ENCODE measurements around the gene CENPL.
"Not testable (repeated sequence)": the region's sequence is repeated elsewhere in the genome, so short reads cannot be mapped to it uniquely, and the experiment has no call there.

Gene CENPL

DNA sequence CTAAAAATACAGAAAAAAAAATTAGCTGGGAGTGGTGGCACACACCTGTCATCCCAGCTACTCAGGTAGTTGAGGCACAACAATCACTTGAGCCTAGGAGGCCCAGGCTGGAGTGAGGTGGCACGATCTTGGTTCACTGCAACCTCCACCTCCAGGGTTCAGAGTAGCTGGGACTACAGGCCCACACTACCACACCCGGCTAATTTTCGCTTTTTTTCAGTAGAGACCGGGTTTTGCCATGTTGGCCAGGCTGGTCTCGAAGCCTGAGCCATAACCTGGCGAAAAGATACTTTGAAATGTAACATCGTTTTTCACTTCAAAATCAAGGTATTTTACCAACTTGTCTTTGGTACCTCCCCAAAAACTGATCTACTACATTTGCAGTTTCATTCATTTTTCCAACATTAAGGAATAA, 37.1 kb upstream of the CENPL start:
- Histone ChIP-seq H4K8ac (ENCODE audit: low read length) (no peak overlapping the region), H3K27me3 (ENCODE audit: control insufficient read depth in 1 of 2, insufficient read depth in 1 of 2, low read length in 2 of 2) (no peaks in the 10 kb centered on the region), H3K23ac (ENCODE audit: low read length in 2 of 2) (no peak overlapping the region), H2BK5ac (ENCODE audit: low read depth, low read length, poor library complexity, severe bottlenecking) (no peak overlapping the region), H3K4me1 (ENCODE audit: control insufficient read depth, insufficient read depth, low read depth, low read length) (no peaks in the 10 kb centered on the region), H3K9ac (ENCODE audit: low read length) (no peak overlapping the region), H3K18ac (ENCODE audit: low read depth in 1 of 2, low read length in 2 of 2) (no peak overlapping the region), H2AK5ac (ENCODE audit: low read length, severe bottlenecking) (no peak overlapping the region), H2BK15ac (ENCODE audit: low read depth, poor library complexity, severe bottlenecking) (no peak overlapping the region), H3K4me3 (ENCODE audit: insufficient read depth in 1 of 2, low read depth in 1 of 2, low read length in 2 of 2) (no peak overlapping the region), H2BK12ac (ENCODE audit: low read length in 2 of 2) (no peak overlapping the region), H2AFZ (ENCODE audit: low read depth, low read length) (no peak overlapping the region), H3K14ac (ENCODE audit: low read length in 2 of 2) (no peak overlapping the region), H3K4me2 (ENCODE audit: low read length, poor library complexity, severe bottlenecking) (no peak overlapping the region), H3K79me1 (replicated peaks; ENCODE audit: low read length, poor library complexity, severe bottlenecking) (peaks cover 2% of the 10 kb centered on the region), H3K9me3 (ENCODE audit: control insufficient read depth, low read length) (no peaks in the 10 kb centered on the region), H3K27ac (ENCODE audit: low read length, poor library complexity, severe bottlenecking) (no peak overlapping the region), H3K4ac (ENCODE audit: low read depth in 1 of 2, low read length in 2 of 2) (no peak overlapping the region), H4K91ac (ENCODE audit: low read length) (no peak overlapping the region), H2BK120ac (ENCODE audit: low read depth, low read length) (no peak overlapping the region), H3K36me3 (ENCODE audit: control insufficient read depth in 1 of 2, insufficient read depth in 2 of 2, low read depth in 1 of 2, low read length in 2 of 2) (peaks cover 19 to 84% of the 10 kb centered on the region in 2 experiments)
- WGBS: 84% methylated on average over 7 of the region's 7 CpGs
- no peak for DNase-seq

DNA sequence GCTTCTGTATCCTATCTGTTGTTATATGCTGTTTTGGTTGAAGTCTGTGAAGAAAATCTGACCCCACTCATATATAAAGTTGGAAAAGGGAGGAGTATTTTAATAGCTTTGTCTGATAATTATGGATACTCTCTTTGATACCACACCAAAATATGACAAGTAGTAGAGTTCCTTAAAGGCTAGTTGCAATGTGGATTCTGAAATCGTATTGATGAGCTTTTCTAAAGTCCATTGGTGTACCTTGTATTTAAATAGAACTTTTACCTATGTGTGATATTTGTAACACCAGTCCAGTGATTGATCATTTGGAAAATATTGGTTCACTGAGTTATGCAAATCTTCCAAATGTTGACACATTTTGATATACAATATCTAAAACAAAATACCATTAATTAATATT, 35.4 kb upstream of the CENPL start:
- H3K4me3 ChIP-seq (ENCODE audit: insufficient read depth in 1 of 2, low read depth in 1 of 2, low read length in 2 of 2): no peak overlapping the region
- H3K4me2 ChIP-seq (ENCODE audit: low read length, poor library complexity, severe bottlenecking): no peak overlapping the region
- H4K91ac ChIP-seq (ENCODE audit: low read length): no peak overlapping the region
- H3K27me3 ChIP-seq (ENCODE audit: control insufficient read depth in 1 of 2, insufficient read depth in 1 of 2, low read length in 2 of 2): no peaks in the 10 kb centered on the region
- no peak overlapping the region for H2BK120ac ChIP-seq (ENCODE audit: low read depth, low read length)
- no peak overlapping the region for H2AK5ac ChIP-seq (ENCODE audit: low read length, severe bottlenecking)
- no CpG with 5 or more reads among the region's 1 CpG for WGBS
- H3K36me3 ChIP-seq (ENCODE audit: control insufficient read depth in 1 of 2, insufficient read depth in 2 of 2, low read depth in 1 of 2, low read length in 2 of 2): peaks cover 24 to 82% of the 10 kb centered on the region in 2 experiments
- H2BK12ac ChIP-seq (ENCODE audit: low read length in 2 of 2): no peak overlapping the region
- H3K4ac ChIP-seq (ENCODE audit: low read depth in 1 of 2, low read length in 2 of 2): no peak overlapping the region
- H2AFZ ChIP-seq (ENCODE audit: low read depth, low read length): no peak overlapping the region
- H2BK15ac ChIP-seq (ENCODE audit: low read depth, poor library complexity, severe bottlenecking): no peak overlapping the region
- H3K18ac ChIP-seq (ENCODE audit: low read depth in 1 of 2, low read length in 2 of 2): no peak overlapping the region
- no peak overlapping the region for H4K8ac ChIP-seq (ENCODE audit: low read length)
- no peaks in the 10 kb centered on the region for H3K4me1 ChIP-seq (ENCODE audit: control insufficient read depth, insufficient read depth, low read depth, low read length)
- no peaks in the 10 kb centered on the region for H3K9me3 ChIP-seq (ENCODE audit: control insufficient read depth, low read length)
- no peak overlapping the region for H3K27ac ChIP-seq (ENCODE audit: low read length, poor library complexity, severe bottlenecking)
- H3K9ac ChIP-seq (ENCODE audit: low read length): no peak overlapping the region
- H3K79me1 ChIP-seq (replicated peaks; ENCODE audit: low read length, poor library complexity, severe bottlenecking): peaks cover 2% of the 10 kb centered on the region
- no peak overlapping the region for H3K23ac ChIP-seq (ENCODE audit: low read length in 2 of 2)
- H3K14ac ChIP-seq (ENCODE audit: low read length in 2 of 2): no peak overlapping the region
- H2BK5ac ChIP-seq (ENCODE audit: low read depth, low read length, poor library complexity, severe bottlenecking): no peak overlapping the region
- DNase-seq: no peak

GRCh38 chr1:173859547-173859946, 34.9 kb upstream of the CENPL start:
- H3K9me3 ChIP-seq (ENCODE audit: control insufficient read depth, low read length); DNase-seq; H3K27me3 ChIP-seq (ENCODE audit: control insufficient read depth in 1 of 2, insufficient read depth in 1 of 2, low read length in 2 of 2); H3K4ac ChIP-seq (ENCODE audit: low read depth in 1 of 2, low read length in 2 of 2); H3K9ac ChIP-seq (ENCODE audit: low read length); H3K14ac ChIP-seq (ENCODE audit: low read length in 2 of 2); H4K8ac ChIP-seq (ENCODE audit: low read length); H4K91ac ChIP-seq (ENCODE audit: low read length); H2BK120ac ChIP-seq (ENCODE audit: low read depth, low read length); H3K79me1 ChIP-seq (replicated peaks; ENCODE audit: low read length, poor library complexity, severe bottlenecking); H3K4me1 ChIP-seq (ENCODE audit: control insufficient read depth, insufficient read depth, low read depth, low read length); H3K23ac ChIP-seq (ENCODE audit: low read length in 2 of 2); H2BK12ac ChIP-seq (ENCODE audit: low read length in 2 of 2); H2BK15ac ChIP-seq (ENCODE audit: low read depth, poor library complexity, severe bottlenecking); H3K4me3 ChIP-seq (ENCODE audit: insufficient read depth in 1 of 2, low read depth in 1 of 2, low read length in 2 of 2); H2AK5ac ChIP-seq (ENCODE audit: low read length, severe bottlenecking); H2BK5ac ChIP-seq (ENCODE audit: low read depth, low read length, poor library complexity, severe bottlenecking); H3K18ac ChIP-seq (ENCODE audit: low read depth in 1 of 2, low read length in 2 of 2); H3K27ac ChIP-seq (ENCODE audit: low read length, poor library complexity, severe bottlenecking); H3K4me2 ChIP-seq (ENCODE audit: low read length, poor library complexity, severe bottlenecking); H2AFZ ChIP-seq (ENCODE audit: low read depth, low read length): not testable (repeated sequence)
- 100% methylated on average over 2 of the region's 5 CpGs for WGBS
- peaks cover 21 to 80% of the 10 kb centered on the region in 2 experiments for H3K36me3 ChIP-seq (ENCODE audit: control insufficient read depth in 1 of 2, insufficient read depth in 2 of 2, low read depth in 1 of 2, low read length in 2 of 2)

GRCh38 chr1:173857363-173857917, 32.8 kb upstream of the CENPL start:
- H4K8ac ChIP-seq (ENCODE audit: low read length): no peak overlapping the region
- no peak overlapping the region for H4K91ac ChIP-seq (ENCODE audit: low read length)
- H3K27ac ChIP-seq (ENCODE audit: low read length, poor library complexity, severe bottlenecking): no peak overlapping the region
- peaks cover 2% of the 10 kb centered on the region for H3K4me1 ChIP-seq (ENCODE audit: control insufficient read depth, insufficient read depth, low read depth, low read length)
- no peak overlapping the region for H2AFZ ChIP-seq (ENCODE audit: low read depth, low read length)
- H3K23ac ChIP-seq (ENCODE audit: low read length in 2 of 2): no peak overlapping the region
- H3K79me1 ChIP-seq (replicated peaks; ENCODE audit: low read length, poor library complexity, severe bottlenecking): peaks cover 2% of the 10 kb centered on the region
- no peak overlapping the region for H3K4me3 ChIP-seq (ENCODE audit: insufficient read depth in 1 of 2, low read depth in 1 of 2, low read length in 2 of 2)
- H3K36me3 ChIP-seq (ENCODE audit: control insufficient read depth in 1 of 2, insufficient read depth in 2 of 2, low read depth in 1 of 2, low read length in 2 of 2): peaks cover 12 to 77% of the 10 kb centered on the region in 2 experiments
- 92% methylated on average over 2 of the region's 4 CpGs for WGBS
- no peak overlapping the region for H3K14ac ChIP-seq (ENCODE audit: low read length in 2 of 2)
- no peak overlapping the region for H2BK12ac ChIP-seq (ENCODE audit: low read length in 2 of 2)
- H3K9me3 ChIP-seq (ENCODE audit: control insufficient read depth, low read length): no peaks in the 10 kb centered on the region
- H3K18ac ChIP-seq (ENCODE audit: low read depth in 1 of 2, low read length in 2 of 2): no peak overlapping the region
- no peak overlapping the region for H2BK15ac ChIP-seq (ENCODE audit: low read depth, poor library complexity, severe bottlenecking)
- no peak overlapping the region for H2BK5ac ChIP-seq (ENCODE audit: low read depth, low read length, poor library complexity, severe bottlenecking)
- H2AK5ac ChIP-seq (ENCODE audit: low read length, severe bottlenecking): no peak overlapping the region
- H3K9ac ChIP-seq (ENCODE audit: low read length): peak overlapping the region; percentile 15
- no peak overlapping the region for H2BK120ac ChIP-seq (ENCODE audit: low read depth, low read length)
- DNase-seq: no peak
- H3K27me3 ChIP-seq (ENCODE audit: control insufficient read depth in 1 of 2, insufficient read depth in 1 of 2, low read length in 2 of 2): no peaks in the 10 kb centered on the region
- H3K4me2 ChIP-seq (ENCODE audit: low read length, poor library complexity, severe bottlenecking): no peak overlapping the region
- no peak overlapping the region for H3K4ac ChIP-seq (ENCODE audit: low read depth in 1 of 2, low read length in 2 of 2)
